Kidney epithelial cell (primary cell): ENCODE data around the gene CPEB1. TPM values are rescaled to one million over a fixed set of nuclear protein-coding genes. Genes with fewer than 3 reads are reported as not detected.
"Not testable (repeated sequence)": the region's sequence is repeated elsewhere in the genome, so short reads cannot be mapped to it uniquely, and the experiment has no call there.

Experiments
- DNase-seq: peaks from one replicate; pipeline ENCODE4 v3.0.0-alpha.2; 2010; ENCODE audit warnings: low read depth
- H3K27me3 ChIP-seq: 2 replicates; pipeline ENCODE4 v1.6.0; 2011; ENCODE audit warnings: low read length; ENCODE audit not compliant: control insufficient read depth, insufficient read depth
- H3K36me3 ChIP-seq: 2 replicates; pipeline ENCODE4 v1.5.1; 2011; ENCODE audit warnings: low read length; ENCODE audit not compliant: control insufficient read depth, insufficient read depth
- H3K4me3 ChIP-seq: 2 replicates; pipeline ENCODE4 v1.5.1; 2011; ENCODE audit warnings: low read depth, mild to moderate bottlenecking, control low read depth, low read length
- CTCF ChIP-seq: IDR thresholded peaks from 2 replicates; pipeline ENCODE4 v1.5.1; 2011; ENCODE audit warnings: mild to moderate bottlenecking, moderate library complexity, low read length, control low read depth, inconsistent platforms; ENCODE audit not compliant: insufficient read depth, poor library complexity, severe bottlenecking
- total RNA-seq: library from RNA; depleted of rRNA; stranded (reverse); fragments of >200 nt; gene quantifications from 2 replicates; pipeline ENCODE4 v1.2.3, GENCODE V29; 2015

The CPEB1 gene
- total RNA-seq, 1 donor from 2014 or later: 3.8 TPM

GRCh38 chr15:82648257-82649103 is 1.3 kb upstream of the CPEB1 start:
- H3K27me3 ChIP-seq: peaks cover 45% of the 10 kb centered on the region
- H3K4me3 ChIP-seq: peak overlapping the region; percentile 36
- peak; percentile 7 for TF ChIP-seq CTCF

GRCh38 chr15:82647835-82648256 is 683 bp upstream of the CPEB1 start:
- peak overlapping the region; percentile 36 for H3K4me3 ChIP-seq
- no peaks in the 10 kb centered on the region for H3K36me3 ChIP-seq
- H3K27me3 ChIP-seq: peaks cover 45% of the 10 kb centered on the region
- no peak for DNase-seq
- no peak for TF ChIP-seq CTCF

More at GRCh38 chr15:82648257-82649103, 1.3 kb upstream of the CPEB1 start:
- no peaks in the 10 kb centered on the region for H3K36me3 ChIP-seq
- DNase-seq: no peak

- peaks cover 50% of the 10 kb centered on the region for H3K27me3 ChIP-seq
- no peak for TF ChIP-seq CTCF
- H3K36me3 ChIP-seq: no peaks in the 10 kb centered on the region
- DNase-seq: no peak
- H3K4me3 ChIP-seq: no peak overlapping the region
These were observed 716 bp downstream of the CPEB1 start for GRCh38 chr15:82646250-82647044.

GRCh38 chr15:82644967-82645852 is 2.0 kb downstream of the CPEB1 start:
- not testable (repeated sequence) for H3K36me3 ChIP-seq, H3K4me3 ChIP-seq, DNase-seq
- peaks cover 53% of the 10 kb centered on the region for H3K27me3 ChIP-seq

- no peaks in the 10 kb centered on the region for H3K36me3 ChIP-seq
- DNase-seq: no peak
- H3K4me3 ChIP-seq: no peak overlapping the region
- peaks cover 50% of the 10 kb centered on the region for H3K27me3 ChIP-seq
- no peak for TF ChIP-seq CTCF
These were observed 3.2 kb downstream of the CPEB1 start for GRCh38 chr15:82643992-82644391.
